Gastrocnemius medialis (tissue), 4 donors: ENCODE measurements around the gene CIITA. TPM values are rescaled to one million over a fixed set of nuclear protein-coding genes. Genes with fewer than 3 reads are reported as not detected.

ENCODE experiments used
- ATAC-seq, 2 donors: fragments of 150-250 bp; one replicate each; pipeline ENCODE4 v1.9.1; 2016
- DNase-seq, 2 donors: peaks; one replicate each; pipeline ENCODE4 v3.0.0-alpha.2; 2019
- H3K27ac ChIP-seq, 4 donors: fragments of 200-600 bp; sonication (generic); 1 replicate in 1 of 4; 2 replicates in 3 of 4; pipeline ENCODE4 v1.5.1; 2016 to 2018; ENCODE audit warnings: mild to moderate bottlenecking in 2 of 4, moderate library complexity in 1 of 4
- H3K27me3 ChIP-seq, 3 donors: fragments of 200-600 bp; sonication (generic) in 2 of 3; 1 replicate in 1 of 3; 2 replicates in 2 of 3; pipeline versions ENCODE4 v1.5.1 to v1.6.0; 2016 to 2019; ENCODE audit warnings: mild to moderate bottlenecking in 1 of 3, moderate library complexity in 1 of 3
- H3K36me3 ChIP-seq, 2 donors: fragments of 200-600 bp; sonication (generic) in 1 of 2; one replicate each; pipeline ENCODE4 v1.5.1; 2017 to 2018
- H3K4me1 ChIP-seq, 2 donors: fragments of 200-600 bp; sonication (generic) in 1 of 2; one replicate each; pipeline ENCODE4 v1.5.1; 2016 to 2017; ENCODE audit warnings: mild to moderate bottlenecking in 2 of 2
- H3K4me3 ChIP-seq, 4 donors: fragments of 200-600 bp; sonication (generic) in 3 of 4; 1 replicate in 1 of 4; 2 replicates in 3 of 4; pipeline ENCODE4 v1.5.1; 2016 to 2019; ENCODE audit warnings: mild to moderate bottlenecking in 2 of 4
- H3K9me3 ChIP-seq, 3 donors: fragments of 200-600 bp; sonication (generic) in 2 of 3; 1 replicate in 1 of 3; 2 replicates in 2 of 3; pipeline ENCODE4 v1.5.1; 2016 to 2019
- POLR2A ChIP-seq, 2 donors: fragments of 450-650 bp; IDR thresholded peaks; one replicate each; pipeline ENCODE4 v1.6.1; 2017; ENCODE audit warnings: antibody characterized with exemption in 2 of 2, mild to moderate bottlenecking in 2 of 2, moderate library complexity in 2 of 2
- in situ Hi-C, 4 donors: fragments of 200-750 bp; cut with MboI; loops; one replicate each; pipeline versions ENCODE4 v1.15.0 to v1.8.0; 2017; ENCODE audit warnings: low sequenced_read_pairs in 4 of 4
- intact Hi-C: fragments of 100-400 bp; cut with DNase I; formaldehyde crosslinking; loops from one replicate; pipeline ENCODE4 v1.15.1; 2023; ENCODE audit warnings: low total_unique reads
- total RNA-seq, 4 donors: library from RNA; depleted of rRNA; stranded (reverse); fragments of >200 nt; gene quantifications; one replicate each; pipeline versions ENCODE4 v1.1.0 to v1.2.3, GENCODE V29; 2016
- TF ChIP-seq, protein P1 (sequence below), 5 experiments: fragments of 450-650 bp in 3 of 5; fragments of 200-600 bp in 2 of 5; sonication (generic) in 2 of 5; IDR thresholded peaks in 4 of 5; conservative IDR thresholded peaks in 1 of 5; 1 replicate in 4 of 5; 2 replicates in 1 of 5; pipeline ENCODE4 v1.5.1; 2016 to 2019; ENCODE audit warnings: antibody characterized with exemption in 5 of 5, mild to moderate bottlenecking in 3 of 5, moderate library complexity in 3 of 5

CIITA gene
- total RNA-seq, 4 donors from 2014 or later: 2.3 to 9.1 (median 5.1) TPM

GRCh38 chr16:10858203-10858602 is 18.8 kb upstream of the CIITA start:
- Histone ChIP-seq H3K27ac (no peak overlapping the region), H3K9me3 (no peaks in the 10 kb centered on the region), H3K36me3 (no peaks in the 10 kb centered on the region), H3K4me1 (no peaks in the 10 kb centered on the region), H3K27me3 (no peaks in the 10 kb centered on the region), H3K4me3 (no peak overlapping the region)
- intact Hi-C loops (no loop called here), in situ Hi-C loops (no loop called here)
- DNase-seq (no peak), ATAC-seq (no peak)
- no peak for TF ChIP-seq POLR2A (IDR thresholded peaks at IDR 0.05)
- TF ChIP-seq, protein P1, sequence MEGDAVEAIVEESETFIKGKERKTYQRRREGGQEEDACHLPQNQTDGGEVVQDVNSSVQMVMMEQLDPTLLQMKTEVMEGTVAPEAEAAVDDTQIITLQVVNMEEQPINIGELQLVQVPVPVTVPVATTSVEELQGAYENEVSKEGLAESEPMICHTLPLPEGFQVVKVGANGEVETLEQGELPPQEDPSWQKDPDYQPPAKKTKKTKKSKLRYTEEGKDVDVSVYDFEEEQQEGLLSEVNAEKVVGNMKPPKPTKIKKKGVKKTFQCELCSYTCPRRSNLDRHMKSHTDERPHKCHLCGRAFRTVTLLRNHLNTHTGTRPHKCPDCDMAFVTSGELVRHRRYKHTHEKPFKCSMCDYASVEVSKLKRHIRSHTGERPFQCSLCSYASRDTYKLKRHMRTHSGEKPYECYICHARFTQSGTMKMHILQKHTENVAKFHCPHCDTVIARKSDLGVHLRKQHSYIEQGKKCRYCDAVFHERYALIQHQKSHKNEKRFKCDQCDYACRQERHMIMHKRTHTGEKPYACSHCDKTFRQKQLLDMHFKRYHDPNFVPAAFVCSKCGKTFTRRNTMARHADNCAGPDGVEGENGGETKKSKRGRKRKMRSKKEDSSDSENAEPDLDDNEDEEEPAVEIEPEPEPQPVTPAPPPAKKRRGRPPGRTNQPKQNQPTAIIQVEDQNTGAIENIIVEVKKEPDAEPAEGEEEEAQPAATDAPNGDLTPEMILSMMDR (IDR thresholded peaks at IDR 0.05 in 4 of 5, conservative IDR thresholded peaks at IDR 0.05 in 1 of 5): no peak

GRCh38 chr16:10859020-10859419 is 18.0 kb upstream of the CIITA start:
- no peak overlapping the region for H3K27ac ChIP-seq
- ATAC-seq (no peak), DNase-seq (no peak)
- TF ChIP-seq POLR2A (IDR thresholded peaks at IDR 0.05): no peak
- TF ChIP-seq, protein P1 (IDR thresholded peaks at IDR 0.05 in 4 of 5, conservative IDR thresholded peaks at IDR 0.05 in 1 of 5): no peak
- no peak overlapping the region for H3K4me3 ChIP-seq
- H3K4me1 ChIP-seq: no peaks in the 10 kb centered on the region
- H3K9me3 ChIP-seq: no peaks in the 10 kb centered on the region
- no peaks in the 10 kb centered on the region for H3K27me3 ChIP-seq
- intact Hi-C loops: no loop called here
- no peaks in the 10 kb centered on the region for H3K36me3 ChIP-seq
- in situ Hi-C loops: no loop called here

- H3K9me3 ChIP-seq: no peaks in the 10 kb centered on the region
- no peaks in the 10 kb centered on the region for H3K36me3 ChIP-seq
- intact Hi-C loops (no loop called here), in situ Hi-C loops (no loop called here)
- DNase-seq: no peak
- no peak for ATAC-seq
- no peak overlapping the region for H3K4me3 ChIP-seq
- TF ChIP-seq, protein P1 (IDR thresholded peaks at IDR 0.05 in 4 of 5, conservative IDR thresholded peaks at IDR 0.05 in 1 of 5): no peak
- no peak for TF ChIP-seq POLR2A (IDR thresholded peaks at IDR 0.05)
- no peaks in the 10 kb centered on the region for H3K27me3 ChIP-seq
- no peak overlapping the region for H3K27ac ChIP-seq
- no peaks in the 10 kb centered on the region for H3K4me1 ChIP-seq
Observed at GRCh38 chr16:10859658-10860057, 17.3 kb upstream of the CIITA start.

DNA sequence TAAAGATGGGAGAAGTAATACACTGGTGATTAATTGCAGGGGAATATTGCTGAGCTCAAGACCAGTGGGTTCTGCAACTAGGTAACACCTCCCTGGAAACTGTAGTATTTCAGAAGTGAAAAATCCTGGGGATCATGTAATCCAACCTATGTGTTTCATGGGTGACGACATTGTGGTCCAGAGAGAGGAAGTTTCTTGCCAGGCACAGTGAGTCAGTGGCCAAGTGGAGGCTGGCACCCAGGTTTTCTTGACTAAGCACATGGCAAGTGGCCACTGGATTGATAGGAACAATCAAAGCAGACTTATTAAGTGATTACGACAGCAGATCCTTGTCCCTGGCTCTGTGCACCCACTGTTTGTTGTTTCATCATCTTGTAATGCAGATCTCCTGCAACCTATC is 14.6 kb upstream of the CIITA start:
- in situ Hi-C loops: no loop called here
- ATAC-seq: peak in 1 of 2 donors; percentile 21

More for the DNA sequence above, 14.6 kb upstream of the CIITA start:
- Histone ChIP-seq H3K27me3 (no peaks in the 10 kb centered on the region), H3K27ac (no peak overlapping the region), H3K36me3 (no peaks in the 10 kb centered on the region), H3K4me3 (no peak overlapping the region), H3K4me1 (no peaks in the 10 kb centered on the region), H3K9me3 (no peaks in the 10 kb centered on the region)
- peak; percentile 17 to 36 for DNase-seq
- TF ChIP-seq, protein P1 (IDR thresholded peaks at IDR 0.05 in 4 of 5, conservative IDR thresholded peaks at IDR 0.05 in 1 of 5): no peak
- TF ChIP-seq POLR2A (IDR thresholded peaks at IDR 0.05): no peak
- intact Hi-C loops: no loop called here
